ENCODE measurements around the gene CSPG5.

The CSPG5 gene

DNA sequence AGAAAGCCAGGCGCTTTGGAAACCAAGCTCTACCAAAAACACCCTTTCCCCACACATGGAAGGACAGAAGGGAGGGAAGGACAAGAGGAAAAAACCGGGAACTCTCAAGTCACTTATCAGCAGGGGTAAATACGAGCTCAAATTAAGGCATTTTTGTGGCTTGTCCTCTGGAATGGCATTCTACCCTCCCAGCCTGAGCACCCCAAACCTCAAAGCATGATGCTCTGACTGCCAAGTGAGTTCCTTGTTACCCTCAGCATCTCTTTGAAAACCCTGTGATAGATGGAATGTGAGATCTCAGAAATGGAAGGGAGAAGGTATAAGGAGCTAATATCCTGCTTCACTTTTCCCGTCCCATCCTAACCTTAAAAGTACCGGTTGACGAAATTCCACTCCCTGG, 8.1 kb upstream of the CSPG5 start:
- DNase-seq (ENCODE audit: low spot score), result no peak

DNA sequence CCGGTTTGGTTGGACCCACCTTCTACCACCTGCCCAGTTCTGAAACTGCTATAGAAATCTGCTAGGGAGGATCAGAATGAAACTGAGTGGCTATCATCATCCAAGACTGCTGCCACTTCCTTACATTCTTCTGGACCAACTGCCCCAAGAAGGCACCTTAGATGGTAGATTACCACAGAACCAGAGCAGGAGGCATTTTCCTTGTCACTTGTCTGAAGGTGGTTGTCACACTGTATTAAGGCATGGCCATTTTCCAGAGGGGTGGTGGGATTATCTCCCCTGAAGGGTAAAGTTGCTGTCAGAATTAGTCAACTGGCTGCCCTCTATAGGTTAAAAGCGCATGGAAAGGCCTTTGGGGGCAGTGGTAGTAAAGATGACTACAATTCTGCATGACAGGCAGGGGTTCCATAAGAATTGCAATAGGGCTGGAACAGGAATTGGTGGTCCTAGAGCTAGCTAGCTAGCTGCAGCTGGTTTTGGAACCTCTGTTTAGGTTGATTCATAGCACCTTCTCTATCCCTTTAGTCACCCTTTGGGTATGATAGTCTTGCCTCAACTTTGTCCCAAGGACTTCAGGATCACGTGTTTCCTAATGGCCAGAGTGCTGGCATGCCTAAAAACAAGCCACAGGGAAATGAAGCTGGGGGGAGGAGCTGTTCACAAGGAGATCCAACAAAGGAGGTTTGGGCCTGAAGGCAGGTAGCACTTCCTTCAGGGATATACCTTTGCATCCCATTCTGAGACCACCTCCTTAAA, 4.8 kb upstream of the CSPG5 start:
- DNase-seq (ENCODE audit: low spot score), result no peak

DNA sequence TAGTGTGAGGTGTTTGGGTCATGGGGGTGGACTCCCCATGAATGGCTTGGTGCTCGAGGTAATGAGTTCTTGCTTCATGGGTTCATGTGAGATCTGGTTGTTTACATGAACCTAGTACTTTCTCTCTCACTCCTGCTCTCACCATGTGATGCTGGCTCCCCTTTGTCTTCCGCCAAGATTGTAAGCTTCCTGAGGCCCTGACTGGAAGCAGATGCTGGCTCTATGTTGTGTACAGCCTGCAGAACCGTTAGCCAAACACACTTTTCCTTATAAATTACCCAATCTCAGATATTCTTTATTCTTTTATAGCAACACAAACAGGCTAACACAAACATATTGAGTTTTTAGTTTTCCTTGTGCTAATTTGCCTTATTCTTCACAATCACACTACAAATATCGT, 3.2 kb upstream of the CSPG5 start:
- DNase-seq (ENCODE audit: low spot score), result no peak

DNA sequence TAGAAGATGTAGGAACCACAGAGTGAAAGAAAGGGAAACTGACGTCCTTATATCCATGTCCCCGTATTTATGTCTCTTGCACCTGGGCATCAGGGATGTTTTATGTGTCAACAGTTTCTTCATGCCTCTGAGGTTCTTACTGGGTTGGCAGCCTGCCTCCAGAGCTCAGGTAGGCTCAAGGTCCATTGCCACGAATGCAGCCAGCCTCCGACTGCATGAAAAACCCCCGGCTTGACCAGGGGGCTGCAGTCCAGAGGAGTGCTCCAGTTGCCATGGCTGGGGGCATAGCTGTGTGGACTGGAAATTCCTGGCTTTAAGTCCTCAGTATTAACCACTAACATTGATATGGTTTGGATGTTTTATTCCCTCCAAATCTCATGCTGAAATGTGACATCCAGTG, 2.8 kb upstream of the CSPG5 start:
- no peak for DNase-seq (ENCODE audit: low spot score)

DNA sequence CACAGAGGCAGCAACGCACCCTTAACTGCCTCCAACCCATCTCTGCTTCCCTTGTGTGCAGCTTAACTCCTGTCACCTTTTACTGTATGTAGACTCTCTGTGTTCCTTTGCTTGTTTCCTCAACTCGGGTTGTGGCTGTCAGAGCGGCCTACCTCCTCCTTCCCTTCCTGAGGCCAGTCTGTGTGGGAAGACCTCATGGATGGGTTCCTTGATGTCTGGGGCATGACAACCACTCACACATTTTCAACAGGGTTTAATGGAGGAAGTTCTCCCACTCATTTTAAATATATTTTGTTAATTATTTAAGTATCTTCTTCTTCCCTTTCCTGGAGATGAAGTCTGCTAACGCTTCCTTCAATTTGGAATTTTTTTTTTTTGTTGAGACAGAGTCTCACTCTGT, 1.8 kb upstream of the CSPG5 start:
- no peak for DNase-seq (ENCODE audit: low spot score)

DNA sequence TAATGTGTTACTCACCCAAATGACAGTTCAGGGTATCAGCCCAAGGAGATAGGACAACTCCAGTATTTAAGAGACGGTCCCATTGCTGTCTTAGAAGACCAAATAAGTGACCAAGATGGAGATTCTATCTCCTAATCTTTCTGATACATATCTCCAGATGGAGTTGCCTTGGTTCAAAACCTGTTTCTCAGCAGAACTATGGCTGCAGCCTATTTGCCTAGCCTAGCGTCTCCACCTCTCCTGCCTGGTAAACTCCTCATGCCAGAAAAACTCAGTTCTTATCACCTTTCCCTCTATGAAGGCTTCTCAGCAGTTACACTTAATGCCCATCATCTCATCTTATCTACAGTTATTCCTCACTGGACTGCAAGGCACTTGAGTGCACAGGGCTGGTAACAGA, 1.2 kb upstream of the CSPG5 start:
- no peak for DNase-seq (ENCODE audit: low spot score)

DNA sequence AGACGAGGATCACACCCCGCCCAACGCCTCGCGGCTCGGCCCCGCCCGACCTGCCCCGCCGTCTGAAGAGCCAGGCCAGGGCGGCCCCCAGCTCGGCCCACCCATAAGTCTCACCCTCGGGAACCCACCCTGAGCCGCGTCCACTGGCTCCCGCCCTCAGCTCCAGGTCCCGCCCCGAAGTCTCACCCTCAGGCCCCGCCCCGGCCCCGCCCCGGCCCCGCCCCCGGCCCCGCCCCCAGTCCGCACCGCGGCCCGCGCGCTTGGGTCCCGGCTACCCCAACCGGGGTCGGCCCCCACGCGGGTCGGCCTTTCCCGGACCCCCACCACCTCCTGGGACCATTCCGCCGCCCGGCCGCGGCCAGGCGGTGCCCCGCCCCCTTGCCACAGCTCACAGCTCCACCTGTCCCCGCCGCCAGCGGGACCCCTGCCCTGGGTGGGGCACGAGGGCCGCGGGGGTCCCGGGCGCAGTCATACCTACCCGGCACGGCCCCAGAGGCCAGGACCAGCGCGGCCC, 489 bp downstream of the CSPG5 start:
- peak; percentile 91 for DNase-seq (ENCODE audit: low spot score)

DNA sequence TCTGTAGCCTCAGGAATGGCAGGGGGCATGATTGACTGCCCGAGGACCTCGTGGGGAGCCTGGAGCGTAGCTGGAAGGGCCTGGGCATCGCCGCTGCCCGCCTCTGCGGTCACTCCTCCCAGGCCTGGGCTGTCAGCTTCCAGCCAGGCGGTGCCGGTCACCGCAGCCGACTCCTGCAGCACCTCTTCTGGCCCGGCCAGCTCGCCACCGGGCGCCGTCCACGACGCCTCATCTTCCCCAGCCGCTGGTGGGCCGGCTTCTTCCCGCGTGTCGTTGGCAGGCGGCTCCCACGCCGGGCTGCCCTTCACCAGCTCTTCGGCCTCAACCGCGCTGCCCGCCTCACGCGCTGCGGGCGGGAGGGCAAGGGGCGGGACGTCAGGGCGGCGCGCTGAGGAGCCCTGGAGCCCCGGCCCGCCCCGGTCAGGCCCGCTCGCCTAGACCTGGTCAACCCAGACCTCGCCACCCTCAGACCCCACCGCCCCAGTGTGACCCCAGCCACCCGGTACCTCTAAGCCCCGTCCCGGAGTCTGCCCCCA, 1.0 kb downstream of the CSPG5 start:
- DNase-seq (ENCODE audit: low spot score), result no peak

DNA sequence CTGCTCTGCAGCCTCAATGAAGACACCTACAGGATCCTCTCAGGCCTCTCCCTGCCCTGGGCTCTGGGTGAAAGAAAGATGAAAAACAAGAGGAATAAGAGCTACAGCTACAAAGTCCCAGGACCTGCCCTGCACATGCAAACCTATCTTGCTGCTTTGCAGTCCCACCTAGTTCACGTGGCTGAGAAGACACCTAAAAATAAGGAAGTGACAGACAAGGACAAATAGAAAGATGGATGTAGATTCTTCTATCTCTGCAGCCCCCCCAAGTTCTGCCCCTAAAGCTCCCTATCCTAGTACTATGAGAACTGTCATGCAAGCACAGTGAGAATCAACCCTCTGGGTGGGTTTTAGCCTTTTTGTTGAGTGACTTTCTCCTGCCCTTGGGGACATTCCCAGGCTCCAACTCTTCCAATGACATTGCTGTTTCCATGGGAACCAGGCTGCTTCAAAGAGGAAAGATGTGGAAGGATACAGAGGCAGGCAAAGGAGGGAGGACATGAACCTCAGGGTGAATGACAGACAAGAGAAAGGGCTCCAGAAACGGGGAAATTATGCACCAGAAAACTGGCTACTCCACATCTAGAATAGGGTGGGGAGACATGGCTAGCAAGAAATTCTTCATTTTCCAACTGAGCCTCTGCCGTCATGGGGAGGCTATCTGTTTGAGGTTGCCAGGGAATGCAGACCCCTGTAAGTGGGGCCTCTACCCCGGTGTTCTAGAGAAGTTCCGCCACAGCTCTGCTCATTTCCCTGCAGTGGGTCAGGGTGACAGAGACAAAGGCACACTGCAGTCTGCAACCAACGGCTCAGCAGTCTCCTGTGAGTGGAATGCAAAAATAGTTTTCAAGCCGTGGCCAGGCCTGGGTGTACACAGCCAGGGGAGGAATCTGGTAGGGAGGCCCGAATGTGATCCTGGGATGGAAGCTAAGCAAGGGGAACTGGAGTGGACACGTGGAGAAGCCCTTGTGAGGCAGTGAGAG, 5.2 kb downstream of the CSPG5 start:
- no peak for DNase-seq (ENCODE audit: low spot score)

DNA sequence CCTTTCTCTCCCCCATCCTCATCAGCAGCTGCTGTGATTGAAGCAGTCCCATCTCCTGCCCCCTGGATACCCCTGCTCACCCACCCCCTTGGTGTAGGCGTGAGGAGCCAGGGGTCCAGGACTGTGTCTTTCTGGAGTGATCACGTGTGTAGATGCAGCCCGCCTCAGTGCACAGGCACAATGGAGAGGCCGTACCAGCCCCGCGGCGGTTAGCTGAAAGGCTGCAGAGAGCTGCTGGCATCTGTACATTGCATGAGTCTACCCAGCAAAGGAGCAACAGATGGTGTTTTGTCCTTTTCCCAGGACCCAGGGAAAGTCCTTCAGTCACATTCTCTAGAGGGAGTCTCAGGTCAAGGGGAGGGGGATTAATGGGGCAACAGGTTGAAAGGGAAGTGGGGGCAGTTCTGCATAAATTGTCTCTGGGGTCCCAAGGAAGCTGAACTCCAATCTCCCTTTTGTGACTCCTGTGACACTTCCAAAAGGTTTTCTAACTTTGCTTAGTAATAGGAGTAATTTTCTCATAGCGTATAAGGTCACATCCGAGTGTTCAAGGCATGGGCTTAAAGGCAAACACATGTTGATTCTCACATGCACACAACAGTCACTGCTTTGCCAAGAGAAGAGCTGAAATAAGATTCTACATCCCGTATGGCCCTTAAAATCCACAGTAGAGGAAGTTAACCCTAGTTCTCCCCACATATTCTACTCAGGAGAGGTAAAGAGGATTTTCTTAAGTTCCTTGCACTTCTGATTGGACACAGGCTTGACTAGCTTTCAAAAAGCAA, 7.1 kb downstream of the CSPG5 start:
- DNase-seq (ENCODE audit: low spot score), result no peak

DNA sequence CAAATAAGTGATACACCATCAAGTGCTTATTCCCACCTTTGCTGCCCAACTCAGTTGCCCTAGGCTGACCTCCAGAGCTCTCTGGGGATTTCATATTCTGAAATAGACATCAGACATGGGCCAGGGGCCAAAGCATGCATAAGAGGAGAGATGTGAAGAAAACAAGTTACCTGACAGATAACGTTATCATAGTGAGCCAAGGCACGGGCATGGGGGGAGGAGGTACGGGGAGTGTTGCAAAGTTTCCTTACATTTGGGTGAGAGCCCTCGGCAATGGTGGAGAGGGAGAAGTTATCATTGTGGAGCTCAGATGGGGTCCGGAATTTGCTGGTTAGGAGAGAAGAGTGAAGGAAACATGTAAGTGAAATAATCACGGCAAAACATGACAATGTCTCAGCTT, 9.8 kb downstream of the CSPG5 start:
- no peak for DNase-seq (ENCODE audit: low spot score)

DNA sequence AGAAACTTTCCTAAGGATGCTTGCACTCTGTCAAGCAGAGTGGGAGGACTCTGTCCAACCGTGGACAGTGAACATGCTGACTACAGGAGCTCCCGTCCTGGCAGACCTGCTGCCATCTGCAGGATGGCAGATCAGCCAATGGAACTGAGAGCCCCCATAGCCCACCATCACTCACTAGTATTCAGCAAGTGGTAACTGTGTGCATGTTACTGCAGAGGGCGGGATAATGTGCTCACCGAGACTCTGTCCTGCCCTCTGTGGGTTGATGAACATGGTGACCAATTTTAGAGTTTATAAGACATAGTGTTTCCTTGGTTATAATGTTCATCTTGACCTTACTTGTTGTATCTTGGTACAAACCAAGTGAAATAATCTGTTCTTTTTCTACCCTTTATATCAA, 11.5 kb downstream of the CSPG5 start:
- no peak for DNase-seq (ENCODE audit: low spot score)

DNA sequence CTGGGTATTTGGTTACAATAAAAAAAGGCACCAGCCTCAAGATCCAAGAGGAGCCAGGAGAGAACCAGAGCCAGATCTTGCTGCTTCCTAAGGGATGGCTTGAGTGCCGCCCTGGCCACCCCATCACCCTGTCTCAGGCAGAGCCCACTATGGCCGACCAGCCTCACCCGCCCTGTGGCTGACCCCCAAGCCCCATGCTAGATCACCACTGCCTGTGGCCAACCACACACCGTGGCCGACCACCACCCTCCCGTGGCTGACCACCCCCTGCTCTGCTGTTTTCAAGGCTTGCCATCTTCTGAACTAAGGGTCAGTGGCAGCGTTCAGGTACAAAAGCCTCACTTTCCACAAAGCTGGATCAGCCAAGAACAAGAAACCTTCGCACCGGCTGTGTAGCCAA, 12.0 kb downstream of the CSPG5 start:
- DNase-seq (ENCODE audit: low spot score), result no peak

DNA sequence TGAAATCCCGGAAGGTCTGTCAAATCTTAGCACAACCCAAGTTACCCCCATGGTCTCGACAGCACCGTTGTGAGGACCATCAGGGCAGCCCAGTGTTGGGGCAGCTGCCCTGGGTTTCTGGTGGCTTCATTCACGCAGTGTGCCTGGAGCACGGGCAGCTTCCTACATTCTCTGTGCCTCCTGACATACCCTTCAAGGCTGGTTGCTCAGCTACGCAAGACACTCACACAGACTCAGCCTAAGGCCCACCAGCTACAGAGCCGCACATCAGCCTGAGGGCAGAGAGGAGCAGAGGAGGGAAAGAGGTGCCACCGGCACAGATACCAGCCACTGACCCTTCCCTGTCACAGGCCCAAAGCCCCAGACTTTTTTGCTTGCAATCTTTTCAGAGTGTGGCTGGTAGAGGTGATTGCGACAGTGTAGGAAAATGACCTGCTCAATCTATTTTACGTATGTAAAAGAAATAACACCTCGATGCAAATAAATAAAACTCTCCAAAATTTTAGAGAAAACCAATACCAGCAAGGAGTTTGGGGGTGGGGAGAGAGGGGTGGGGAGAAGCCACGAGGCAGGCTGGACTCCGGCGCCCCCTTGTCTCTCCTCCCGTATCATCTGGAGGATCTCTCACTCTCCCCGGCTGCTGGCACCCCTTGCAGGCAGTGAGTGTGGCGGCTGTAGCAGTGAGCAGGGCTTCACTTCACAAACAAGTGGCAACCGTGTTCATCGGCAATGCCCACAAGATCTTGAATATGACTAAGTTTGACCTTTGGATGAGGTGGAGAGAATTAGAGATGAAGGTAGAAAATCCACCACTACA, 12.7 kb downstream of the CSPG5 start:
- peak; percentile 17 for DNase-seq (ENCODE audit: low spot score)

DNA sequence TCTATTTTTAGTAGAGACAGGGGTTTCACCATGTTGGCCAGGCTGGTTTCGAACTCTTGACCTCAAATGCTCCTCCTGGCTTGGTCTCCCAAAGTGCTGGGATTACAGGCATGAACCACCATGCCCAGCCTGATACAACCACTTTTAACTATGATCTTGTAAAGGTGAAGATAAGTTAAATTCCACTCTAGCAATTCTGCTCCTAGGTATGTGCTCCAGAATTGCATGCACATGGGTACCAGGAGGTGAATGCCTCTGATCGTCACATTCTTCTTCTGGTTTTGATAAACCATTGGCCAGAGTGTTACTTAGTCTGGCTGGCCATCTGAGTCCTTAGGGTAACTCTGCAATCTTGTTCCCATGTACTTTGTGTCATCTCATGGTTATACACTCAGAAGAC, 22.3 kb downstream of the CSPG5 start:
- DNase-seq (ENCODE audit: low spot score), result no peak

DNA sequence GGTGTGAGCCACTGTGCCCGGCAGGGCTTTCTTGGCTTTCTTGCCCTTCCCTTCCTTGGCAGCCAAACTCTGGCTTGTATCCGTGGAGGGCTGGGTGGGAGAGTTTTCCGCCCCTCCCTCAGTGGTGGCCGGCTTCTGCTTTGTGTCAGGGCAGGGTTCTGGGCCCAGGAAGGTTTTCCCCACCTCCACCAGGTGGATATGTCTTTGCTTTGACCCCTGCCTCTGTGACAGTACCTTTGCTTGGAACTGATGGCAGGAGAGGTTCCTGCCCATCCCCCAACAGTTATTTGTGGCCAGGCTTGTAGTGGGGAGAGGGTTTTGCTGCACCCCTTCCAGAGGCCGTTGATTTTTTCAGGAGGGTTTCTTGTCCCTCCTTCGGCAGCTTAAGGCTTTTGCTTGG, 24.3 kb downstream of the CSPG5 start:
- no peak for DNase-seq (ENCODE audit: low spot score)

DNA sequence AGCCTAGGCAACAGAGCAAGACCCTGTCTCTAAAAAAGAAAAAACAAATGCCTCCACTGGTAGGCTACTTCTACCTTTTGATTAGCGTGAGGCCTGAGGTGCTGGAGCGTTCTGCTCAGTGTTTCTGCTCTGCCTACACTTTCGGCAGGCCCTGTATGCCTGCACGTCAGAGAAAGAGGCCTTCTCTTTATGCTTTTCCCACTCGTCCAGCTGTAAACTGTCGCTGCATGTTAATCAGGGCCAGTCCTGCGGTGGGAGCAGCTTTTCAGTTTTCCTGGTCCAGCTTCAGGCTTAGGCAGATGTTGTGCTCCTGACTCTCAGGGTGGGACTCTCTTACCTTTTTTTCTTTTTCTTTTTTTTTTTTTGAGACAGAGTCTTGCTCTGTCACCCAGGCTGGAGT, 25.3 kb downstream of the CSPG5 start:
- no peak for DNase-seq (ENCODE audit: low spot score)

DNA sequence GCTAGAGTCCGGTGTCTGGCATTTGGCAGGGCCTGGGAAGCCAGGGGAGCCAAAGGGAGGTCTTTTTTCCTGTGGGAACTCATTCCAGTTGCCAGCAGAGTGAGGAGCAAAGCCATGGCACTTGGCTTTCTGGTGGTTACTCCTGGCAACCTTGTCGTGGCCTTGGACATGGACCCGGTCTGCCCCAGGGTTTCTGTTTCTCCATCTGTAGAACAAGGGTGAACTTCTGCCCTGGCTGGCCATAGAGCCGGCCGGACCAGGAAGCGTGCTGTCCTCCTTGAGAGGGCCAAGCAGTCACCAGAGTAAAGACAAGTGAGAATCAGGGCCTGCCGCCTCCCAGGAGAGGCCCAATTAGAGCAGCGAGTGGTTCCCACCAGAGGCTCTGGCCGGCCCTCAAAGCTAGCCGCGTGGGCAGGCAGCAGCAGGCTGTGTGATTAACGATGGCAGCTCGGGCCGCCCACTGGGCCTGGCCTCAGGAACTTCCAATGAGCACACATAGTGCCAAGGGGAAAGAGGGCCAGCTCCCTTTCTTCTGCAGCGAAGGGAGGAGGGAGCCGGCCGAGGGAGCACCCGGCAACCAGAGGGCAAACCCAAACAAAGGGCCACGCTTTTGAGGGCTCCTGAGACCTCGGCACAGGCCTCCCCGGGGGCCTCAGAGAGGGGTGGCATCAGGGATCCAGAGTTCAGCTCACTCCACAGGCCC, 36.0 kb downstream of the CSPG5 start:
- no peak for DNase-seq (ENCODE audit: low spot score)

DNA sequence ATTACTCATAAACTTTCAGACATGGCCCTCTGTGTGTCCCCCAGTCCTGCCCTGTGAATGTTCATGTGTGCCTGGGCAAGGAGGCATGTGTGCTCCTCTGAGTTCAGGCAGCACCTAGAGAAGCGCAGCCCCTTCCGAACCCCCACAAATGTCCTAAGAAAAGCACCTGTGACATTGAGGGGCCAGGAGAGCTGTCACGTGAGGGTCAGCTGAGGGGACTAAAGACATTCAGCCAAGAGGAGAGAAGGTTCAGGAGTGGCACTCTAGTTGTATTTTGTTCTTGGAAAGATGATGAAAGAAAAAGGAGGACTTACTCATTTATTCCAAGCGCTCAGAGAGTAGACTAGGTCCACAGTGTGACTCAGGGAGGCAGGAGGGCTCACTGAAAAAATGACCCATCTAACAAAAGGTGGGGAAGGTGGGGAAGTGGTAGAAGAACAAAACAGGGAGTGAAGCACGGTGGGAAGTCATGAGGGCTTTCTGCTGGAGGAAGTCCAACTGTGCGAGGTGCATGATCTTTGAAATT, 37.0 kb downstream of the CSPG5 start:
- no peak for DNase-seq (ENCODE audit: low spot score)

DNA sequence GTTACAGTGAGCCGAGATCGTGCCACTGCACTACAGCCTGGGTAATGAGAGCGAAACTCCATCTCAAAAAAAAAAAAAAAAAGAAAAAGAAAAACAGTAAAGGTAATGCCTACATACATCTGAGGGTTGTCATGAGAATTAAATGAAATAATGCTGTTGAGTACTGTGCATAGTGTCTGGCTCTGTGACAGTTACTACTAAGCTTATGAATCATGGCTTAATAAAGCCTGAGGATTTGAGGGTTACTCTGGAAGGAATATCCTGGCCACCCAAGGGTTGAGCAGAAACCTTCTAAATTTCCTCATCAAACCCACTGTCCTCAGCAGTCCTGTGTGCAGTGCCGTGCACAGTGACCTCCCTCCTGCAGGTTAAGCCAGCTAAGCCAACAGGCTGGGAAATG, 38.4 kb downstream of the CSPG5 start:
- DNase-seq (ENCODE audit: low spot score), result no peak
